H9 (cell line): ENCODE measurements around the gene CPNE2. TPM values are rescaled to one million over a fixed set of nuclear protein-coding genes. Genes with fewer than 3 reads are reported as not detected.

Experiments
- DNase-seq: peaks from one replicate; pipeline ENCODE4 v3.0.0-alpha.2; 2017
- H2AFZ ChIP-seq: one replicate; pipeline ENCODE4 v1.6.1; 2013; ENCODE audit warnings: mild to moderate bottlenecking, low read length, control low read depth, moderate library complexity
- H2AK5ac ChIP-seq: 2 replicates; pipeline ENCODE4 v1.6.1; 2013; ENCODE audit warnings: low read length, control low read depth, mixed read lengths; ENCODE audit not compliant: insufficient read length
- H2BK120ac ChIP-seq: one replicate; pipeline ENCODE4 v1.6.1; 2013; ENCODE audit warnings: low read depth, mild to moderate bottlenecking, low read length, control low read depth, inconsistent platforms; ENCODE audit not compliant: poor library complexity, severe bottlenecking
- H2BK12ac ChIP-seq: 2 replicates; pipeline ENCODE4 v1.6.1; 2013; ENCODE audit warnings: low read length, control low read depth, mixed read lengths, low read depth; ENCODE audit not compliant: insufficient read length
- H2BK15ac ChIP-seq: 2 replicates; pipeline ENCODE4 v1.6.1; 2013; ENCODE audit warnings: low read depth, low read length, control low read depth
- H2BK20ac ChIP-seq: one replicate; pipeline ENCODE4 v1.6.1; 2013; ENCODE audit warnings: low read depth, mild to moderate bottlenecking, low read length, control low read depth, inconsistent platforms; ENCODE audit not compliant: poor library complexity, severe bottlenecking
- H2BK5ac ChIP-seq: 2 replicates; pipeline ENCODE4 v1.6.1; 2013; ENCODE audit warnings: low read length, control low read depth, mixed read lengths; ENCODE audit not compliant: insufficient read length
- H3K14ac ChIP-seq: 2 replicates; pipeline ENCODE4 v1.6.1; 2013; ENCODE audit warnings: low read length, control low read depth; ENCODE audit not compliant: insufficient read depth
- H3K18ac ChIP-seq: 2 replicates; pipeline ENCODE4 v1.6.1; 2013; ENCODE audit warnings: low read depth, mild to moderate bottlenecking, mixed read lengths, low read length, control low read depth; ENCODE audit not compliant: insufficient read length
- H3K23ac ChIP-seq: 2 replicates; pipeline ENCODE4 v1.6.1; 2013; ENCODE audit warnings: low read length, control low read depth, mixed read lengths, low read depth; ENCODE audit not compliant: insufficient read length
- H3K23me2 ChIP-seq: 2 replicates; pipeline ENCODE4 v1.6.1; 2013; ENCODE audit warnings: low read depth, mild to moderate bottlenecking, mixed read lengths, low read length, control low read depth; ENCODE audit not compliant: insufficient read length, poor library complexity, severe bottlenecking
- H3K27ac ChIP-seq: 2 replicates; pipeline ENCODE4 v1.5.1; 2013; ENCODE audit warnings: low read length, control low read depth, mixed read lengths, low read depth; ENCODE audit not compliant: insufficient read length
- H3K27me3 ChIP-seq: 2 replicates; pipeline ENCODE4 v1.6.1; 2013; ENCODE audit warnings: low read length, control low read depth, inconsistent platforms; ENCODE audit not compliant: insufficient read depth
- H3K4ac ChIP-seq: 2 replicates; pipeline ENCODE4 v1.6.1; 2013; ENCODE audit warnings: low read depth, mild to moderate bottlenecking, control low read depth, inconsistent platforms, low read length, moderate library complexity
- H3K4me1 ChIP-seq: 2 replicates; pipeline ENCODE4 v1.6.1; 2013; ENCODE audit warnings: low read length, control low read depth, inconsistent platforms; ENCODE audit not compliant: insufficient read depth
- H3K4me2 ChIP-seq: 2 replicates; pipeline ENCODE4 v1.6.1; 2013; ENCODE audit warnings: low read length, control low read depth, mixed read lengths; ENCODE audit not compliant: insufficient read length, insufficient read depth
- H3K56ac ChIP-seq: 2 replicates; pipeline ENCODE4 v1.6.1; 2013; ENCODE audit warnings: low read depth, mild to moderate bottlenecking, mixed read lengths, low read length, control low read depth; ENCODE audit not compliant: insufficient read length
- H3K79me1 ChIP-seq: 2 replicates; pipeline ENCODE4 v1.6.1; 2013; ENCODE audit warnings: low read depth, mild to moderate bottlenecking, moderate library complexity, low read length, control low read depth, inconsistent platforms; ENCODE audit not compliant: insufficient read depth, poor library complexity, severe bottlenecking
- H3K79me2 ChIP-seq: 2 replicates; pipeline ENCODE4 v1.6.1; 2013; ENCODE audit warnings: low read length, control low read depth, inconsistent platforms; ENCODE audit not compliant: insufficient read depth
- H3K9ac ChIP-seq: 2 replicates; pipeline ENCODE4 v1.6.1; 2013; ENCODE audit warnings: low read length, control low read depth, mixed read lengths; ENCODE audit not compliant: insufficient read length; ENCODE audit errors: extremely low read depth
- H3K9me3 ChIP-seq: one replicate; pipeline ENCODE4 v1.6.1; 2013; ENCODE audit warnings: low read depth, low read length, inconsistent platforms; ENCODE audit not compliant: control insufficient read depth
- H3T11ph ChIP-seq: one replicate; pipeline ENCODE4 v1.6.1; 2013; ENCODE audit warnings: mild to moderate bottlenecking, low read length, control low read depth, inconsistent platforms
- H4K20me1 ChIP-seq: one replicate; pipeline ENCODE4 v1.6.1; 2013; ENCODE audit not compliant: control insufficient read depth, insufficient read length, insufficient read depth
- H4K5ac ChIP-seq: 2 replicates; pipeline ENCODE4 v1.6.1; 2013; ENCODE audit warnings: low read depth, mild to moderate bottlenecking, mixed read lengths, low read length, control low read depth; ENCODE audit not compliant: insufficient read length
- H4K8ac ChIP-seq: replicated peaks from 2 replicates; pipeline ENCODE4 v1.6.1; 2013; ENCODE audit warnings: low read length, control low read depth, mixed read lengths, low read depth; ENCODE audit not compliant: insufficient read length
- H4K91ac ChIP-seq: 2 replicates; pipeline ENCODE4 v1.6.1; 2013; ENCODE audit warnings: low read depth, mild to moderate bottlenecking, moderate library complexity, mixed read lengths, low read length, control low read depth; ENCODE audit not compliant: insufficient read length
- H3K27ac Mint-ChIP-seq, 3 experiments: 2 replicates in 2 of 3; 3 replicates in 1 of 3; pipeline ENCODE4 v1.8.0; 2020 to 2021; ENCODE audit warnings: mixed read lengths in 3 of 3, mild to moderate bottlenecking in 1 of 3, moderate library complexity in 1 of 3
- H3K27me3 Mint-ChIP-seq: 2 replicates; pipeline ENCODE4 v1.8.0; 2021; ENCODE audit warnings: low read depth, mild to moderate bottlenecking, moderate library complexity, mixed read lengths
- H3K36me3 Mint-ChIP-seq, 3 experiments: 2 replicates in 2 of 3; 3 replicates in 1 of 3; pipeline ENCODE4 v1.8.0; 2020 to 2021; ENCODE audit warnings: low read depth in 3 of 3, mixed read lengths in 3 of 3; ENCODE audit not compliant: insufficient read depth in 1 of 3
- H3K4me1 Mint-ChIP-seq, 2 experiments: 2 replicates each; pipeline ENCODE4 v1.8.0; 2020; ENCODE audit warnings: mixed read lengths in 2 of 2
- H3K4me3 Mint-ChIP-seq, 2 experiments: 2 replicates in 1 of 2; 3 replicates in 1 of 2; pipeline ENCODE4 v1.8.0; 2020 to 2021; ENCODE audit warnings: mild to moderate bottlenecking in 2 of 2, mixed read lengths in 2 of 2, moderate library complexity in 1 of 2
- H3K9me3 Mint-ChIP-seq, 2 experiments: 2 replicates in 1 of 2; 3 replicates in 1 of 2; pipeline ENCODE4 v1.8.0; 2020; ENCODE audit warnings: mild to moderate bottlenecking in 2 of 2, mixed read lengths in 2 of 2, moderate library complexity in 1 of 2
- WGBS: extraction: QIAGEN DNeasy Blood & Tissue Kit; methylation state at CpG from one replicate; pipeline ENCODE4 v1.1.7; 2013; ENCODE audit warnings: missing lambda C conversion rate, low lambda C conversion rate, mixed read lengths; ENCODE audit not compliant: insufficient read length; ENCODE audit errors: extremely low coverage; 5-methylcytosine and 5-hydroxymethylcytosine counted together
- total RNA-seq: library from RNA; stranded (reverse); gene quantifications from 2 replicates; pipeline ENCODE4 v1.2.1, GENCODE V29; 2021
- TF ChIP-seq, protein P1 (sequence below): fragments of 200-600 bp; sonication (generic); conservative IDR thresholded peaks from 3 replicates; pipeline ENCODE4 v1.8.0; 2021; ENCODE audit warnings: antibody characterized with exemption, mild to moderate bottlenecking

The CPNE2 gene
- total RNA-seq, 1 experiment from 2014 or later: 8.0 TPM

DNA sequence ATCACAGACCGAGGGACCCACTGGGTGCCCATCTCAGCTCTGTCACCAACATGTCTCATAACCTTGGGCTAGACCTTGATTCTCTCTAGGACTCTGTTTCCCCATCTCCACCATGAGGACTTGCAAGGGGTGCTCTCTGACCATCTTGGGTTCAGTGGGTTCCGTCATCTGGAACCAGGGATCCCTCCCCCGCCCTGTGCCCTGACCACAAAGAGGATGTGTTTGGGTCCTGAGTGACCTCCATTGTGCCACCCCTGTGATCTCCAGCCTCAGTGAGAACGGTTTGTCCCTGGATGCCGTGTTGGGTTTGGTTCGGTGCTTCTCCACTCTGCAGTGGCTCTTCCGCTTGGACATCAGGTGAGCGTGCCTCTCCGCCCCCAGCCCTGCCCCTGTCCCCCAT lies 49.1 kb upstream of the CPNE2 start:
- Histone ChIP-seq H3K4me1 (peaks cover 3% of the 10 kb centered on the region; the same call in 1 of the 2 replicates), H3K4me2 (no peak overlapping the region), H4K5ac (no peak overlapping the region), H2AK5ac (no peak overlapping the region), H2BK120ac (no peak overlapping the region), H3K27ac (no peak overlapping the region), H3K56ac (no peak overlapping the region), H3K9ac (no peak overlapping the region), H4K91ac (no peak overlapping the region), H3K27me3 (no peaks in the 10 kb centered on the region), H4K8ac (no peak overlapping the region), H3K9me3 (no peaks in the 10 kb centered on the region), H2BK20ac (no peak overlapping the region), H3K18ac (no peak overlapping the region), H3K23me2 (no peaks in the 10 kb centered on the region), H3K79me1 (no peaks in the 10 kb centered on the region), H2BK15ac (no peak overlapping the region), H2AFZ (no peak overlapping the region), H3K4ac (no peak overlapping the region), H3K23ac (no peak overlapping the region), H3K14ac (no peak overlapping the region), H3K79me2 (no peaks in the 10 kb centered on the region), H3T11ph (no peak overlapping the region), H2BK5ac (no peak overlapping the region), H2BK12ac (no peak overlapping the region), H4K20me1 (no peaks in the 10 kb centered on the region)
- Mint-ChIP-seq H3K4me3 (no peak overlapping the region), H3K4me1 (peaks cover 9 to 19% of the 10 kb centered on the region in 2 experiments), H3K27ac (no peak overlapping the region), H3K36me3 (peaks cover 0 to 4% (median 0%) of the 10 kb centered on the region in 3 experiments; a peak in 3 of 7 replicates), H3K9me3 (peaks cover 5% of the 10 kb centered on the region in 2 experiments; a peak in 4 of 5 replicates), H3K27me3 (peaks cover 6% of the 10 kb centered on the region; the same call in 1 of the 2 replicates)
- no CpG with 5 or more reads among the region's 9 CpGs for WGBS
- no peak for DNase-seq
- TF ChIP-seq, protein P1, sequence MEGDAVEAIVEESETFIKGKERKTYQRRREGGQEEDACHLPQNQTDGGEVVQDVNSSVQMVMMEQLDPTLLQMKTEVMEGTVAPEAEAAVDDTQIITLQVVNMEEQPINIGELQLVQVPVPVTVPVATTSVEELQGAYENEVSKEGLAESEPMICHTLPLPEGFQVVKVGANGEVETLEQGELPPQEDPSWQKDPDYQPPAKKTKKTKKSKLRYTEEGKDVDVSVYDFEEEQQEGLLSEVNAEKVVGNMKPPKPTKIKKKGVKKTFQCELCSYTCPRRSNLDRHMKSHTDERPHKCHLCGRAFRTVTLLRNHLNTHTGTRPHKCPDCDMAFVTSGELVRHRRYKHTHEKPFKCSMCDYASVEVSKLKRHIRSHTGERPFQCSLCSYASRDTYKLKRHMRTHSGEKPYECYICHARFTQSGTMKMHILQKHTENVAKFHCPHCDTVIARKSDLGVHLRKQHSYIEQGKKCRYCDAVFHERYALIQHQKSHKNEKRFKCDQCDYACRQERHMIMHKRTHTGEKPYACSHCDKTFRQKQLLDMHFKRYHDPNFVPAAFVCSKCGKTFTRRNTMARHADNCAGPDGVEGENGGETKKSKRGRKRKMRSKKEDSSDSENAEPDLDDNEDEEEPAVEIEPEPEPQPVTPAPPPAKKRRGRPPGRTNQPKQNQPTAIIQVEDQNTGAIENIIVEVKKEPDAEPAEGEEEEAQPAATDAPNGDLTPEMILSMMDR: no peak
